HL-60/S4 treated with retinoic acid at 250 ng/mL for 4 days and 3 days (cell line): ENCODE data around the gene CPHXL.

Source experiments
- in situ Hi-C: fragments of 300-500 bp; cut with MboI; formaldehyde crosslinking; loops from 2 replicates; pipeline ENCODE4 v1.7.0; 2022; ENCODE audit warnings: low sequenced_read_pairs

The CPHXL gene

DNA sequence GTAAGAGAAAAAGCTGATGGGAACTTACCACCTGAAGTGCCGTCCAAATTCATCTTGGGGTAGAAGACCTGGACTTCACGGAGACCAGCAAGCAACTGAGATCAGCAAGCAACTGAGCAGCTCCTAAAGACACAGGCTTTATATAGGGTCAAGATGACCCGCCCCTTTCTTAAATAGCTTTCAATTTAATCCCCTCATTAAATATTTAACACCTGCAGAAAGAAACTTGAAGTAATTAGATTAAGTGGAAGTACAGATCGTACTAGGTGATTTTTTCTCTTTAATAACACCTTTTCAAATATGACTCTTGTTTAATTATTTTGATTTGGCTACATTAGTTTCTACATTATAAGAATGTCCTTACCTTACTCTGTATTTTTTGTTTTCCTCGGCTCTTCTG, at the start of gene CPHXL:
CPHXL (minus strand) TSS at position 101 of the 400 bp plus-strand sequence; CDS start at position 53, 48 bp downstream.
- in situ Hi-C loops: no loop called here

DNA sequence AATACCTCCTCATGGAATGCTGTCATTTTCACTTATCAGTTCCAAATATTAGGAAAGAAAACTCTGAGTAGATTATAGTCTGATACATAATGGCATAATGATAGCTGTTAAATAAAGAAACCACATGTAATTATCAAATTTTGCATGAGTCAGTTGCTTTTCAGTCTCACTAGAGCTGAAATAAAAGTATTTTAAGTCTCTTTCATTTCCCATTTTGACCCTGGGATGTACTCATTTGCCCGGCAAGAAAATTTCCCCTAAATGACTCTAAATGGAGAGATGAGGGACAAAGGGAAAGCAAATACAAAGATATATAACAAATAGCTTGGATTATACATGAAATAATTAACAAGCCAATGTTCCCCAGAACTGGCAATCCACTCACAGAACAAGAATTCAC, 47.9 kb upstream of the CPHXL start:
- in situ Hi-C loops: no loop called here

DNA sequence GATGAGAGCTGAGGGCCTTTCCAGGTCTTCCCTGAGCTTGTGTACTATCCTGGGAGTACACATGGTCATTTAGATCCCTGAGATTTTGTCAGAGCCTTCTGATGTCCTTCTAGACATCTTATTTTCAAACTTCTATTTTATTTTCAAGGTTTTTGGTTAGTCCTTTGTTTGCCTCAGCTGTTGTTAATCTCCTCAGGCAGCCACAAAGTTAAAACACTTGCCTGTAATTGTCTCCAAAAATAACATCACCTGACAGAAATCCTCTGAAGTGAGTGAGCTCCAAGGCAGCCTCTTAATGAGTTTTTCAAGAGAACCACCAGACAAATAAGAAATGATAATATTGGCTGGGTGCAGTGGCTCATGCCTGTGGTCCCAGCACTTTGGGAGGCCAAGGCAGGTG, 43.8 kb upstream of the CPHXL start:
- in situ Hi-C loops: no loop called here

DNA sequence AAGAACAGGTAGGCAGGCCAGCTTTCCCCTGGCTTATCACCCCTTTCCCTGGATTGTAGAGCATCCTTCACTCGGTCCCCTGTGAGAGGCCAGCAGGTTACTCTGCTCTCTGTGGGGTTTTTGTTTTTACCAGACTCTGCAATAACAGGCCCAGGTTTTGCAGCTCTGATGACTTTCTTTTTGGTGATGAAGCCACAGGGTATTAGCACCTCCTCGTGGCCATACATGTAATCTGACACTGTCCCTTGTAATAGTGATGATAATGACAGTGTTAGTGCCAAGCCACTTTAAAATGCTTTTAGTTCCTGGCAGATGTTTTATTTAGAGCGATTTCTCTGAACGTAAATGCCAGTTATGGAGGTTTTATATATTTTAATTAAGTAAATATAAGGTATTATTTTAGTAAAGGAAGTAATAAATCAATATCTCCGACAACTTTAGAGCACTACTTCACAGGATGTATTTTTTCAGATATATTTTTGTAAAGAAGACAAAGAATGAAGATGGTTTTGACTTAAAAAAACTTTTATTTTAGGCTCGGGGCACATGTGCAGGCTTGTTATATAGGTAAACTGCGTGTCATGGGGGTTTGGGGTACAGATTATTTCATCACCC, 38.0 kb upstream of the CPHXL start:
- in situ Hi-C loops: loop anchor here (10.0 kb wide), 1 partner anchor 569 kb away; no protein-coding TSS in a partner anchor

DNA sequence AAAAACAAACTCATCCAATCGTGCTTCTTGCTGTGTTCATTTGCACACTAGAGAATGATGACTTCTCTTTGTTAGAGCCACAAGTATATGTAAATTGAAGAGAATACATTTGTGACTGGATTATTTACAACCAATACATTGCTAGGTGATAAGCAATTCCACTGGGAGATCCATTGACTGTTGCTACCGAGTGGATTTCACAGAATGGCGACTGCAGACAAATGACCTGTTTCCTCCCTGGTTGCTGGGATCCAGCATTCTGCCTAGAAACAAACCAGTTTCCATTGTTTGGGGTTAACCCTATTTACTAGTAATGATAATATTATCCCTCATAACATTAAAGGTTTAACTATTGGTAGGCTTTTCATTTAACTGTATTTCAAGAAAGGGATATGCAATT, 36.9 kb upstream of the CPHXL start:
- in situ Hi-C loops: loop anchor here (10.0 kb wide), 1 partner anchor 568 kb away; no protein-coding TSS in a partner anchor

DNA sequence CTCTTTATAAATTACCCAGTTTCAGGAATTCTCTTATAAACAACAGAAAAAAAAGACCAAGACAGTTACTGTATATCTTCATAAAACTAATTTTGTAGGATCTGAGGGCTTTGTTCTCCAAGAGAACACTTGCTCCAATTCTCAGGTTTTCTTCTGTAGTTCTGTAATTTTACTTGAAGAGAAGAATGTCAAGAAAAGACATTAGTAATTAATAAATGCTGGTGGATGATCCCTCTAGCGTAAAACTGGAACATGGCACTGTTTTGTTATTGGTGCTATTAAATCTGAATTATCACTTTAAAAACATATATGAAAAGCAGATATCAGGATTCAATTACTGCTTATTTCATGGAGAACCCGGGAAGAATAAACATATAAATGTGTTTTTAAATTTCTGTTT, 36.5 kb upstream of the CPHXL start:
- in situ Hi-C loops: loop anchor here (10.0 kb wide), 1 partner anchor 568 kb away; no protein-coding TSS in a partner anchor

DNA sequence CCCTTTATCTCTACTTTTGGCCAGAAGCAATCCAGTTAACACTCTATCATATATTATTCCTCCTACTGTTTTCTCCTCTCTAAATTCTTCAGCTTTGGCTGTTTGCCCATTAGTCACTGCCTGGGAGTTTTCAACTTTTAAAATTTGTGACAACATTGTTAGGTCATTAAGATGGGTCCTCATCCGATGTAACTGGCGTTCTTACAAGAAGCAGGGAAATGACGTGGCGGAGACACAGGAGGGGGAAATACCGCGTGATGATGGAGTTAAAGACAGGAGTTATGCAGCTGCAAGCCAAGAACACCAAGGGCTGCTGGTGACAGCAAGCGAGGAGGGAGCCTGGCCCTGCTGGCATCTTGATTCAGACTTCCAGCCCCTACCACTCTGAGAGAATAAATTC, 34.8 kb upstream of the CPHXL start:
- in situ Hi-C loops: loop anchor here (10.0 kb wide), 1 partner anchor 566 kb away; no protein-coding TSS in a partner anchor

DNA sequence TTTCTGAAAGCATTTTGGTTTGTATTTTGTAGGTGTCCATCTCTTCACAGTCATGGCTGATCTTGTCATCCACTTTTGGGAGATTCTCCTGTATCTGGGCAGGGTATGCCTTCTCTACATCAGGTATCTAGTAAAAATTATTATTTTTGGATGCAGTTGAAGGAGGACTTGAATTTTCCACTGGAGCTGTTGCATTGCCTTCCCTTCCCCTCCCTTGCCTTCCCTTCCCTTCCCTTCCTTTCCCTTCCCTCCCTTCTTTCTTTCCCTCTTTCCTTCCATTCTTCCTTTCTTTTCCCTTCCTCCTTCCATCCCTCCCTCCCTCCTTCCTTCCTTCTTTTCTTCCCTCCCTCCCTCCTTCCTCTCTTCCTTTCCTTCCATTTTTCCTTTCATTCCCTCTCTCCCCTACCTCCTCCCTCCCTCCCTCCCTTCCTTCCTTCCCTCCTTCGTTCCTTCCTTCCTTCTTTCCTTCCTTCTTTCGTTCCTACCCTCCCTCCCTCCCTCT, 33.8 kb upstream of the CPHXL start:
- in situ Hi-C loops: loop anchor here (10.0 kb wide), 1 partner anchor 565 kb away; no protein-coding TSS in a partner anchor

DNA sequence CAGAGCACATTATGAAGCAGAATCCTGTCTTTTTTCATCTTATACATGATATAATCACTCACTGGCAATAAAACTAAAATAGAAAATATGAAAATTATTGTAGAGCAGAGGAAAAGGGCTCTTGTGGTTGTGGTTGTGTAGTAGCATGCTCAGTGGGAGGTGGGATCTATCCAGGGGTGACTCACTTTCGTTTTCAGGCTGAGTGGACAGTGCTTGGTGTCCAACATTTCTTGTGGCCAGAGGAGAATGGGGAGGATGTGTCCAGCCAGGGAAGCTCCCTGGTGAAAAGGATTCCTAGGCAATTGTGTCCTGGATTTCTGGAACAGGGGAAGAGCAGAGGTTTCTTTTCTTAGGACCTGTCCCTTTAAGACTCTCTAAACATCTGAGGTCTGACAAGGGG, 31.9 kb upstream of the CPHXL start:
- in situ Hi-C loops: no loop called here

DNA sequence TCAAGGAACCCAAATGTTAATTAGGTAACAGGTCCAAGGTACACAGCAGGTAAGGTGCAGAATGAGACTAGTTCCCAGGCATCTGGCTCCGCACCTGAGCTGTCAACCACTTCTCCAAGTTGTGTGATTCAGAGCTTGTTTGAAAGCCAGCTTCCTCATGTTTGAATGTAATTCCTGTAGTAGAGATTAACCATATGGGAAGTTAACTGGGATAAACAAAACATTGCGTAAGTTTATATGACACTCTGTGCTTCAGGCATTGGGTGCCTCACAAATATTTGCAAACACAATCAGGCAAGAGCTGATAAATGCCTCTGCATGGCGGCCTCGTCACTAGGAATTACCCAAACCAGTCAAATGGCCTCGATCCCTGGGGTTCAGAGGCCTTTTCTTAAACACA, 27.9 kb upstream of the CPHXL start:
- in situ Hi-C loops: no loop called here

DNA sequence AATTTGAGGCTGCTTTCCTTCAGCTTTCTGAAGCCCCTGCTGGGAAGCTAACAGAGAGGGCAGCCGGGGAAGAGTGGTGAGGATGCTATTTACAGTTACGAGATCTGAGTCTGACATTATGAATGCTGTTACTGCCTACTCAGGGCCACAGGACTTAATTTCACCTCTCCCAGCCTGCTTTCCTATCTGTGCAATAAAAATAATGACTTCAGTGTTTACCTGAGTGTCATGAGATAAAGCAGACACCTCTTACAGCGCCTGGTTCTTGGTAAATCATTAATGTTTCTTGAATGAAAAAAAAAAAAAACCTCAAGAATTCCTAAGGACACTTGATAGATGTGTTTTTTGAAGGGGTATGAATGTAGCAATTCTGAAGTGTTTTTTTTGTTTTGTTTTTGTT, 24.2 kb upstream of the CPHXL start:
- in situ Hi-C loops: no loop called here

DNA sequence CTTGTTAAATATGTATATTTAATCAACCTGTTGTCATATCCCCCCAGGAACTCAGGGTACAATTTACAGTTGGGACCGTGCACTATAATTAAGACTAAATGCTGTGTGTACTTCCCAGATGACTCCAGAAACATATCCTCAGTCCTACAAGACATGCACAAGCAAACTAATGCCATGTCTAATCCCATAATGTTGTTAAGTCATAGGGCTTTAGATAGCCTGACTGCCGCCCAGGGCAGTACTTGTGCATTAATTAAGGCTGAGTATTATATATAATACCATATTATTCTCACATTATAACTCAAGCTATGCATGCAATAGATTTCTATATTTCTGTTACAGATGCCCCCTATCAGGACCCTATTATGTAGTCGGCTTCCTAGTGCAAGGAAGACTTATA, 20.1 kb upstream of the CPHXL start:
- in situ Hi-C loops: no loop called here

DNA sequence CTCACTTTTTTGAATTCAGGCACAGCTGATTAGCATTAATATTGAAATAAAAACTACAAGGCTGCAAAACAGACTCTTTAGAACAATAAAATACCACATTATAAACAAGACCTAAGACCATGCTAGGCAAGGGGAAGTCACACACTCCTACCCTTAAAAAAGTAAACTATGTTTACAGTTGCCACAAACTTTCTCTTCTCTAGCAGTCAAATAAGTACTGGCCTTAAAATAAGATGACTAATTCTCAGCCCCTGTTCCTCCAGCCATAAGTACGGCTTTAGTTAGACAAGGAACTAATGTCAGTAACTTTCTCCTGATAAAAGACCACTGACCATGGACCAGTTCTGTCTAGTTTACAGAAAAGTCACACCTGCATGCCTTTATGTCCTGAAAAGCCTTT, 19.5 kb upstream of the CPHXL start:
- in situ Hi-C loops: no loop called here

DNA sequence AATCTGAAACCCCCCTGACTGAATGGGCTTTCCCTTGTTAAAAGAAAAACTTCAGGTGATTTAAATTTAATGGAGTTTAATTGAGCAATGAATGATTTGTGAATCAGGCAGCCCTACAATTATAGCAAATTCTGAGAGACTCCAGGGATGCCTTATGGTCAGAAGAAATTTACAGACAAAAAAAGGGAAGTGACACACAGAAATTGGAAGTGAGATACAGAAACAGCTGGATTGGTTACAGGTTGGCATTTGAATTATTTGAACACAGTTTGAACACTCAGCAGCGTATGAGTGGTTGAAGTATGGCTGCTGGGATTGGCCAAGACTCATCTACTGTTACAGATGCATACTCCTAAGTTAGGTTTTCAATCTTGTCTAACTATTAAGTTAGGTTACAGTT, 19.0 kb upstream of the CPHXL start:
- in situ Hi-C loops: no loop called here

DNA sequence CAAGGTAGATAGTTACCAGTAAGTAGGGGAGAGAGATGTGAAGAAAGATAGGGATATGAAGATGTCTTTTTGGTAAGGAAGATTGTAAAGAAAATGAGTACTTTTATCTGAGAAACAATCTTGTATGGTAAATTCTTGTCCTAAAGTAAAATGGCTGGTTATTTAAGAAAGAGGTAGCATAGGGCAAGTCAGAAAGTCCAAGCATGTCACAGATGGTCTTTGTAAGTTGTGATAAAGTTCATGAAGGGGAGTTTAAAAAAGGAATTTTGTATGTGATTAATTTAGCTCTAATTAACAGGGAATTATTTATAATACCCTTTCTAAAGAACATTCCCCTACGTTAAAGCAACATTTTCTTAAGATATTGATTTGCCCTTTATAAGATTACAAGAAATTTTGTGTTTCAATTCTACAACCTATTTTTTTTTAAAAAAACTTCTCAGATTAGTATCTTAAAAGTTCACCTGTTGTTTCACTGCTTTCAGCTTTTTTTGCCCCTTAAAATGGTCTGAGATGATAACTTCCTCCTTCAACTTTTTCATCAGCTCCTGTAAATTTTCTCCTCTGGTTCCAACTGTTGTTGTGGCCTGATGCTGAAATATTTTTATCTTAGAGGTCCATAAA, 16.2 kb upstream of the CPHXL start:
- in situ Hi-C loops: no loop called here

DNA sequence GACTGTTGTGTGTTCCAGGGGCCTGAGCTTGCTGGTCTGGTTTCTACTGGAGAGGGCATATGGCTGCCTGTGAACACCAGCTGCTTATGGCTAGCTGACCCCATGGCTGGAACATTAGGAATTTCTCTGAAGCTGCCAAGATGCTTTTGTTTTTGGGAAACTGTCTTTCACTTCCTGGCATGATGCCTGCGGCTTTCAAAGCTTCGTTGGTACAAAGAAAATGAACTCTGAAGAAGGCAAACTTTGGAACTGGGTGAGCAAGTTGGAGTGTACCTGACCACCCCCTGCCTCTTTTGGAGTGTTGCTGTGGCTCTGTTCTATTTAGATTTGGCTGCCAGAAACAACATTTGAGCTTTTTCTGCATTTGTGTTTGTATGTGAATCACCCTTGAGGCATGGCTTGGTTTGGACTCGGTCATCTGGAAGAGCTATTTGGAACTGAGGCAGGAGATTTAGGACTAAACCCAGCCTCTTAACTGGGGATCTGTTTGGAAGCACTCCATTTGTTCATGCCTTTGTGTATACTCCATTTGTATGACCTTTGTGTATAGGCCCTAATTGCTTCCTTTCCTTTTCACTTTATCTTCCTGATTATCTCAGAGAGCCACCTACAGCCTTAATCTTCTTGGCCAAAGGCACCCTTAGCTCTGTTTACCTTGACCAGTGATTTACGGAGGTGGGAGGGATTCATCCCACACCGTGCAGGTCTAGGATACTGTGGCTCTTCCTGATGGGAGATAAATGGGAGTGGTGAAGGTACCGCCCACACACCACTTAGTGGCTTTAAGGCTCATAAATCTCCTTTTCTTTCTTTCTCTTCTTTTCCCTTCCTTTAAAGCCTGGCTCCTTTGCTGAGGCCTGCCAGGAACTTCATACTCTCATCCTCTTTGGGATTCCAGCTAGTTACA, 7.3 kb upstream of the CPHXL start:
- in situ Hi-C loops: no loop called here

DNA sequence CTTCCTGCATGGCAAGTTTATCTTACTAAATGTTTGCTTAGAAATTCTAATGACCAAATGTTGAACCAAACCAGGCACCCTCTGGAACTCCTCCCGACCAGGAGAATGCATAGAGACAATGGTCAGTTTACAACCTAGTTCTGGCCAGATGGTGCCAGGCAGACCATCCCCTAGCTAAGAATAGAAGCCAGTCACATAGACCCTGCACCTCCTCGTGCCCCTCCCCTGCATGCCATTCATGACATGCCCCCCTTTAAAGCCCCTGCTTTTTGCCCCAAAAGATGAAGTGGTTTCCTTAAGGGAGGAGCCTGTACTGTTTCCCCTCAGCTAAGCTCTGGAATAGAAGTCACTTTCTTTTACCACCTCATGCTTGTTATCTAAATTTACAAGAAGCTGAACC, 6.6 kb upstream of the CPHXL start:
- in situ Hi-C loops: no loop called here

DNA sequence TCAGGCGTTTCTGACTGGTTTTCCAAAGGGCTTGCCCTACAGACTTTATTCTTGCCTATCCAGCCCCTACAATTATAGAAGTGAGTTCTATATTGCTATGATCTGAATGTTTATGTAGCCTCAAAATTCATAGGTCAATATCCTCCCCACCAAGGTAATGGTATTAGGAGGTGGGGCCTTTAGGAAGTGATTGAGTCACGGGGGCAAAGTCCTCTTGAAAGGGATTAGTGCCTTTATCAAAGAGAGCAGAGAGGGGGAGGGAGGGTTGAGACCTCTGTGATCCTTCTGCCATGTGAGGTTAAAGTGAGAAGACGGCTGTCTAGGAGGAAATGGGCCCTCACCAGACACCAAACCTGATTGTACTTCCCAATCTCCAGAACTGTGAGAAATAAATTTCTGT, 931 bp upstream of the CPHXL start:
- in situ Hi-C loops: no loop called here

DNA sequence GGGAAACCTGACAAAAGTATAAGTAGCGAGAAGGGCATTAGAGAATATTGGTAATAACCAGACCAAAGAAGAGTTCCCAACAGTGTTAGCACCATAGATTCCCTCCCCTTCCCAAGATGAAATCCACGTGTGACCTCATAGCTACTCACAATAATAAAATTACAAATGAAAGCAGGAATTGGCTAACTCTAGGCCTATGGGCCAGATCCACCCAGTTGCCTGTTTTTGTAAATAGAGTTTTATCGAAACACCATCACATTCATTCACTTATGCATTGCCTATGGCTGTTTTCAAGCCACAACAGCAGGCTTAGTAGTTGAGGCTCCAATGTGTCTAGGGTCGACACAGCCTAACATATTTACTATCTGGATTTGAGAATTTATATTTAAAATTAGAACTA, 7.8 kb downstream of the CPHXL start:
- in situ Hi-C loops: no loop called here

DNA sequence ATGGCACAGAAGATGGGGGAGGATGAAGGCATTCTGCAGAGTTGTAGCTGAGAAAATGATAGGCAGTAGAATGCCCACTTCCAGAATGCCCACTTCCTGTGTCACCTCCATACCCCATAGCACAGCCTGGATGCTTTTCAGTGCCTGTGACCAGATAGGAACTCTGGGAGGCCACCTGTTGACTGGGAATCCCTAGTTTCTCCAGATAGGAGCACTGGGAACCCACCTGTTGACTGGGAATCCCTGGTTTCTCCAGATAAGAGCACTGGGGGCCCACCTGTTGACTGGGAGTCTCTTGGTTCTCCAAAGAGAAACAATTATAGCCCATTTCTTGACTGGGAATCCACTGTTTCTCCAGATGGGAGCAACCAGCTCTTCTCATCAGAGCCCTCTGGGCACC, 11.6 kb downstream of the CPHXL start:
- in situ Hi-C loops: no loop called here

DNA sequence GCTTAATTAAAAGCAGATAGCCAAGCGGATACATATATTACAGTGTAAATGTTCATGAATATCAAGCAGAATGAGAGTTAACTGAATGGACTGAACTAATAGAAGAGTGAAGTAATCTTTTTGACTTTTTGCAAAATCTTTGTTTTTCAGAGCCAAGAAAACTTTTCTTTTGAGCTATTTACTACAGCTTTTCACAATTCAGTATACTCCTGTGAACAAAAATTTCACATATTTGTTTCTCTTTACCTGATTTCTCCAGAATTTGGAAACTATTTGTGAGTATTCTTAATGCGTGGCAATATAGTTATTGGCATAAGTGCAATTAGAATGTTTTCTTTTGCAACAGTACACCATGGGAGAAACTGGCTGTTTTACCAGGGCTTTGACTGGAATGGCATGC, 15.9 kb downstream of the CPHXL start:
- in situ Hi-C loops: no loop called here
